ENCODE results near the gene BRICD5.

The BRICD5 gene

DNA sequence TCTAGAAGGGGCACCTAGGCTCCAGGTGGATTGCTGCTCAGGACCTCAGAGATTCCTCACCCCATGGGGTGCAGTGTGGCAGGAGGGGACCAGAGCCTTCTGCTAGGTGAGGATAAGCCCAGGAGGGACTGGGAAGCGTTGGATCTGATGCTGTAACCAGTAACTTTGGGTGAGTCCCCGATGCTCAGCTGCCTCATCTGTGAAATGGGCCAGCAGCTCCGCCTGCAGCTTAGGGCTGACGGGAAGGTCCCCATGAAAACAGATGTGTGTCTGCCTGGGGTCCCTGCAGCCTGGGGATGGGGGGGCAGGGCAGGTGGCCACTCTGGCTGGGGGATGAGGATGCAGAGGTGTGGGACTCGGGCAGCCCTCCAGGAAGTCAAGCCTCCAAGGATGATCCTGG lies 11.6 kb downstream of the BRICD5 start:
- DNase-seq (ENCODE audit: low spot score), result no peak

GRCh38 chr16:2198283-2198682 lies 12.4 kb downstream of the BRICD5 start:
- DNase-seq (ENCODE audit: low spot score), result no peak

DNA sequence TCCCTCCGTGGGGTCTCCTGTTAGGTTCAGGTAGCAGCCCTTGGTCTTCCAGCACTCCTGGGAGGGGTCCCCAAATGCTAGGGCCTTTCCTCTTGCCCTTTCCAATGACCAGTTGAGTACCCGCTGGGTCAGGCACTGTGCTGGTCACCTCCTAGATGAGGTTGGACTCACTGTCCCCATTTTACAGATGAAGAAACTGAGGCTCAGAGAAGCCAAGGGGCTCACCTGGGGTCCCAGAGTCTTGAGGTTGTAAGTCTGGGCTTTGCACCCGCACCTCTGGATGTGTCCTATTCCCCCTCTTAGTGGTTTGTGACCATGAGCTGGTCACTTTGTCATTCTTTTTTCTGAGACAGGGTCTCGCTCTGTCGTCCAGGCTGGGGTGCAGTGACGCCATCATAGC lies 12.9 kb downstream of the BRICD5 start:
- no peak for DNase-seq (ENCODE audit: low spot score)

- no peak for DNase-seq (ENCODE audit: low spot score)
Measured at GRCh38 chr16:2196981-2197511, 13.6 kb downstream of the BRICD5 start.

DNA sequence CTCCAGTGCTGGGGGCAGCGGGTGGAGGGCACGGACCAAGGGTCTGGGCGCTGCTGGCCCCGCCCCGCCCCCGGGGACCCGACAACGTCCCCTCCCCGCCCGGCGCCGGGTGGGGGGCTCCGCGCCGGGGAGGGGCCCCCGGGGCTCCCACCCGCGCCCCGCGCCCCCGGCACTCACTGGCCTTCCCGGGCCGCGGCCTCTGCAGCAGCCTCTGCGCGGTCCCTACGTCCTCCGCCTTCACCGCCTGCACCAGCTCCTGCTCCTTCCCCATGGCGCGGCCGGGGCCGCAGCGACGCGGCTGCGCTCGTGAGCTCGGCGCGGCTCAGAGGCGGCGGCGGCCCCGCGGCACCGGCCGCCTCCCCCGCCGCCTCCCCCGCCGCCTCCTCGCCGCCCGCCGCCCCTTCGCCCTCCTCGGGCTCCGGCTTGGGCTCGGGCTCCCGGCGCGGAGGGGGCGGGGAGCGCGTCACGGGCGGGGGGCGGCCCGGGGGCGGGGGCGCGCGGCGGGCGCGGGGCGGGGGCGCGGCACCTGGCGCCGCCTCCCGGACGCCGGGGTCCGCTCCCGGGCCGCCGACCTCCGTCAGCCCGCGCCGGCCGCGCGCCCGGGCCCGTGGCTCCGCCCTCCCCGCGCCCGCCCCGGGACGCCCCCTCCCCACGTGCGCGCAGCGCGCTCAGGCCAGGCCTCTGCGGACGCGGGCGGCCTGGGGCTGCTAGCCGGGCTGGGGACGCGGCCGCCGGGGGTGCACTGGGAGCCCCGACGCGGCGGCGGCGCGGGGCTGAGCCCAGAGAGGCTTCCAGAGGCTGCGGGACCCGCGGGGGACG lies 14.3 kb downstream of the BRICD5 start, which contains the start of gene CASKIN1:
Gene CASKIN1 (minus strand): TSS at position 444 of the 819 bp plus-strand sequence. CDS start 173 bp downstream, at position 271.
- no peak for DNase-seq (ENCODE audit: low spot score)

GRCh38 chr16:2195322-2196161 lies 15.1 kb downstream of the BRICD5 start:
- no peak for DNase-seq (ENCODE audit: low spot score)

DNA sequence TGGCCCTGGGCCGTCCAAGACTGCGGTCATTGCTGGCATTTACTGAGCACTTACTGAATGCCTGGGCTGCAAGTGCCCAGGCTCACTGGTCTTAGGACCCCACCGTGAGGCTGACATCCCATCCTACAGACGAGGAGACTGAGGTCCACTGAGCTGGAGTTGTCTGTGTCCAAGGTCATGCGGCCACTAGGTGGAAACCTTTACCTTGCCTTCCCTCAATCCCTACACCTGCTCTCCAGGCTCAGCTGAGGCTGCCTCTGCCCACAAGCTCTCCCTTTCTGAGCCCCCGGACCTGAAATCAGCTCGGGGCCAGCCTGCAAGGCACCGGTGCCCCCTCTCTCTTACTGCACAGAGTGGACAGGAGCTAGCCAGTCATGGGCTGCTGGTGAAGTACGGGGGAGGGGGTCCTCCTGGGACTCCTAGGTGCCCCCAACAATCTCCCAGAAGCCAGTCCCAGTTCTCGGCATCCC lies 15.8 kb downstream of the BRICD5 start:
- DNase-seq (ENCODE audit: low spot score), result peak; percentile 62

DNA sequence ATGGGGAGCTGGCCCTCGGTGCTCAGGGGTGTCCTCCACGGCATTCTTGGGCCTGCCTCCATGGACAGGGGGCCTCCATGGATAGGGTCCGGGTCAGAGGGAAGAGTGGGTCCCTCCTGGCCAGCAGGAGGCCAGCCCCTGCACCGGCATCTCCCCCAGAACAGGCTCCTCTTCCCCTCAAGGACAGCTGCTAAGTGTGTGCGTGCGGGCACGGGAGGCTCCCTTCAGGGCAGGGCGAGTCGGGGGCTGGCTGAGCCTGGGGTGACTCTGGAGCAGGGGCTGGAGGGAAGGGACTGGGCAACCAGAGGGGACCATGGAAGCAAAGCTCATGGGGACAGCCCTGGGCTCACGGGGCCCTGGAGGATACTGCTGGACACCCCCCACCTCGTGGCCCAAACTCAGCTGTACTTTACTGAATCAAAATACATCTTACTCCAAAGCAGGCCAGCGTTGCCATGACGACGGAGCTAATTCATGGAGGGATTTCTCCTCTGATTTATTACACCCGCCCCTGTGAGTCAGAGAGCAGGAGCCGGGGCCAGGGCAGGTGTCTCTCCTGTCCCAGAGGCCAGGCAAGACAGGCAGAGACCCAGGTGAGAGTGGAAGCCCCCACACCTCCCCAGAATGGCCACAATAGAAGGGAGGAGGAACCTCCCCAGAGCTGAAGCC lies 16.4 kb downstream of the BRICD5 start:
- DNase-seq (ENCODE audit: low spot score), result no peak

- no peak for DNase-seq (ENCODE audit: low spot score)
Measured at GRCh38 chr16:2191446-2191706, 19.3 kb downstream of the BRICD5 start.

DNA sequence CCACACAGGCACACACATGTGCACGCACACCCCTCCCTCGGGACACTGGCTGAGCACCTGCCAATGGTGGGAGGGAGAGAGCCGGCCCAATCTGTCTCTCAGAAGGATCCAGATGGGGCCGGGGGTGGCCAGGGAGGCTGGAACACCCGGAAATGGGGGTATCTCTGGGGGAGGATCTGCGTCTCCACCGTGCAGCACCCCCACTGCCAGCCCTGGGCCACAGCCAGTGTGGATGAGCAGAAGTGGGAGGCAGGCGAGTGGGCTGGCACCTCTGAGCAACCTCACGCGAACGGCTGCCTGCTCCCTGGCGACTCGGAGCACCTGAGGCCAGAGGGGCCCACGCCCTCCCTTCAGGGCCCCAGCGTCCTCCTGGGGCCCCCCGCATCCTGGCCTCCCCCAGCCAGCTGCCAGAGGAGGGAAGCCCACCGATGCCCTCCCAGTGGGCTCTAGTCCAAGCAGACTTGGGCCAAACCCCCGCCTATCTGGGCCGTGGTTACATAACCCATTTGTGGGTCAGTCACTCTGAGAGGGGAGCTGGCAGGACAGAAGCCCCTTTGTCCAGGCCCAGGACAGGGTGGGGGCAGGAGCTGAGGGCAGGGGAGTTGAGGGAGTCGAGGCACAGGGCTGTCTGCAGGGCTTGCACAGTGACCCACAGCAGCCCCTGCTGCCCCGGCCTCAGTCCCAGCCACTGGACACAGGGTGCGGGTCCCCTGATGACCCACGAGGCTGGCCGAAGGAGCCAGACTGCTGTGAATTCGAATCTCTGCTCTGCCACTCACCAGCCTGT lies 19.8 kb downstream of the BRICD5 start:
- no peak for DNase-seq (ENCODE audit: low spot score)

GRCh38 chr16:2190002-2190658 lies 20.5 kb downstream of the BRICD5 start:
- DNase-seq (ENCODE audit: low spot score), result no peak

DNA sequence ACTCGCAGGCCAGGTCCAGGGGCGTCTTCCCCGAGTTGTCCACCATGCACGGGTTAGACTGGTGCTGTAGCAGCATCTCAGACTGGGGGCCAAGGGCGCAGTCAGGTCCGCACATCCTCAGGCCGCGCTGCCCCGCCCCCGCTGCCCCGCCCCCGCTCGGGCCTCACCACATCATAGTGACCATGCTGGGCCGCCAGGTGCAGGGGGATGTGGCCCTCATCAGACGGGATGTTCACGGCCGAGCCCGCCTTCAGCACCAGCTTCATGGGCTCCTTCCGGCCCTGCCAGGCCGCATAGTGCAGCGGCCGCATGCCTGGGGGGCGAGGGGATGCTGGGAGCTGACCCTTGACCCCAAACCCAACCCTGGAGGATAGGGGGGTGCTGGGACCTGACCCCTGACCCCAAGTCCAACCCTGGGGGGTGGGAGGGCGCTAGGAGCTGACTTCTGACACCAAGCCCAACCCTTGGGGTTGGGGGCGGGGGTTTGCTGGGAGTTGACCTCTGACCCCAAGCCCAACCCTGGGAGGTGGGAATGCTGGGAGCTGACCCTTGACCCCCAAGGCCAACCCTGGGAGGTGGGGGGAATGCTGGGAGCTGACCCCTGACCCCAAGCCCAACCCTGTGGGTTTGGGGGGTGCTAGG lies 21.3 kb downstream of the BRICD5 start:
- DNase-seq (ENCODE audit: low spot score), result no peak

DNA sequence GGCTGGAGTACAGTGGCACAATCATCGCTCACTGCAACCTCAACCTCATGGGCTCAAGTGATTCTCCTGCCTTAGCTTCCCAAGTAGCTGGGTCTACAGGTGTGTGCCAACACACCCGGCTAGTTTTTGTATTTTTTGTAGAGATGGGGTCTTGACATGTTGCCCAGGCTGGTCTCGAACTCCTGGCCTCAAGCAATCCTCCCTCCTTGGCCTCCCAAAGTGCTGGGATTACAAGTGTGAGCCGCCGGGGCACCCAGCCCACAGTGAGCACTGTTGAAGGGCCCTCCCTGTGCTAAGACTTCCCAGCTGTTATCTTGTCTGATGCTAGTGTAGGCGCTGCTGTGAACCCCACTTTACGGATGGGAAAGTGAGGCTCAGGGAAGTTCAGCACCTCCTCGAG lies 22.3 kb downstream of the BRICD5 start:
- DNase-seq (ENCODE audit: low spot score), result no peak

GRCh38 chr16:2187212-2187611 lies 23.5 kb downstream of the BRICD5 start:
- DNase-seq (ENCODE audit: low spot score), result no peak

DNA sequence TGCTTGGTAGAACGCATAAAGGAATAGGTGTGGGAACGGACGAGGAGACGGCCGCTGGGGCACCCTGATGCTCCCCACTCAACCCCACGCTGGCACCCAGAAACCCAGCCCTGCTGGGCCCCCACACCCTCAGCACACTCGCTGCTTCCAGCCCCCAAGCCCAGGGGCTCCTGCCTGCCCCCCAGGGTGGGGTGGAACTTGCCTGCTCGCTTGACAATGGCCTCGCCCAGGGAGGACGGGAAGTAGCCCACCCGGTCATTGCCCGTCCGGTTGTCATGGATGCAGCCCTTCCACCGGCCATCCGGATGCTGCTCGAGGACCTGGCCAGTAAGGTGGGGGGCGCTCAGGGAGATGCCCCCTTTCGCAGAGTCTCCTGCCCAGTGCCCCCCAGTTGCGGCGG lies 24.2 kb downstream of the BRICD5 start:
- no peak for DNase-seq (ENCODE audit: low spot score)

DNA sequence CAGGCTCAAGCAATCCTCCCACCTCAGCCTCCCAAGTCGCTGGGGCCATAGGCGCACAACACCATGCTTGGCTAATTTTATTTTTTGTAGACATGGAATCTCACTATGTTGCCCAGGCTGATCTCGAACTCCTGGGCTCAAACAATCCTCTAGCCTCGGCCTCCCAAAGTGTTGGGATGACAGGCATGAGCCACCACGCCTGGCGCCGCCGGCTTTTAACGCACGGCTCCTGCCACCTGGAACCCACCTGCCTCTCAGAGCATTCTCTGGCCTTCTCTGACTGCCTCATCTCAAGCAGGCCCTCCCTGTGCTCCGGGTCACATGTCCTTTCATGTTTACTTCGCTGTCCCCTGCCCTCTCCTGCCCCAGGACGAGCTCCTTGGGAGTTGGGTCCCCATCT lies 24.6 kb downstream of the BRICD5 start:
- no peak for DNase-seq (ENCODE audit: low spot score)

GRCh38 chr16:2184962-2185361 lies 25.7 kb downstream of the BRICD5 start:
- no peak for DNase-seq (ENCODE audit: low spot score)

DNA sequence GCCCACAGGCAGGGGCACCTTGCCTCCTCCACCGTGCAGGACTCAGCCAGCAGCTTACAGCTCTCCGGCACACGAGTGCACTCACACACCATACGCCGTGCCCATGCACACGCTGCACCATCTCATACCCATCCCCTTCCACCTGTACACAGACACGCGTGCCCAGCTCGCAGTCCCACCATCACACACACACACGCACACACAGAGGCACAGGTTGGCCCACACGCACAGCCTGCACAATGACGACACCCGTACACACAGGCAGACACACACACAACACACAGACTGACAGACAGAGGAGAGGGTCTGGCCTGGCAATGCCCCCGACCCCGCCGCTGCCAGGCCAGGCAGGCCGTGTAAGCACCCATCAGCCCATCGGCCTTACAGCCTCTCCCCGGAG lies 26.3 kb downstream of the BRICD5 start:
- no peak for DNase-seq (ENCODE audit: low spot score)

GRCh38 chr16:2183671-2184070 lies 27.0 kb downstream of the BRICD5 start:
- no peak for DNase-seq (ENCODE audit: low spot score)

DNA sequence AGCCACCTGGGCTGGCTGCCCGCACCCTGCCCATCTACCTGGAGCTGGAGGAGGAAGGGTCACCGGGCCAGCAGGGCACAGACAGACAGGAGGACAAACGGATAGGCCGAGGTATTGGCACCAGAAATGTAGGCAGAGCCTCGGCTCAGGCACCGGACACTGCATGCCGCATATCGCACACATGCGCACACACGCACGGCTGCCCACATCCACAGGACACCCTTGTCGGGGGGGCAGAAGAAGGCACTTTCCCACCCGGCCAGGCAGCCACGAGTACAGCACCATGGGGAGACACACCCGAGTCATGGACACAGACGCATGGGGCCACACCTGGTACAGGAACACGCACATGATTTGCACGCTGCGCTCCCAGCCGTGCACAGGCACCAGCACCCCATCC lies 28.7 kb downstream of the BRICD5 start:
- DNase-seq (ENCODE audit: low spot score), result no peak

Measured in LoVo (cell line).